Skeletal muscle satellite cell (primary cell): ENCODE measurements around the gene ZKSCAN2. TPM values are rescaled to one million over a fixed set of nuclear protein-coding genes. Genes with fewer than 3 reads are reported as not detected.
A peak's percentile ranks its signal among the peaks of the same experiment; 100 is the strongest.

Source experiments
- H3K27me3 ChIP-seq: 2 replicates; pipeline ENCODE4 v1.7.0; 2013; ENCODE audit warnings: low read length; ENCODE audit not compliant: control insufficient read depth, insufficient read depth
- H3K36me3 ChIP-seq: 2 replicates; pipeline ENCODE4 v1.7.0; 2013; ENCODE audit warnings: mild to moderate bottlenecking, control low read depth, low read length; ENCODE audit not compliant: insufficient read depth
- H3K4me1 ChIP-seq: 2 replicates; pipeline ENCODE4 v1.7.0; 2013; ENCODE audit warnings: low read length; ENCODE audit not compliant: control insufficient read depth, insufficient read depth
- H3K4me2 ChIP-seq: 2 replicates; pipeline ENCODE4 v1.7.0; 2013; ENCODE audit warnings: mild to moderate bottlenecking, low read length
- H3K4me3 ChIP-seq: 2 replicates; pipeline ENCODE4 v1.7.0; 2013; ENCODE audit warnings: low read length
- H3K9ac ChIP-seq: 2 replicates; pipeline ENCODE4 v1.7.0; 2013; ENCODE audit warnings: mild to moderate bottlenecking, low read depth, low read length, moderate library complexity
- H3K9me3 ChIP-seq: replicated peaks from 2 replicates; pipeline ENCODE4 v1.7.0; 2013; ENCODE audit warnings: mild to moderate bottlenecking, control low read depth, low read length
- total RNA-seq: library from RNA; depleted of rRNA; stranded (reverse); fragments of >200 nt; gene quantifications from 2 replicates; pipeline ENCODE4 v1.2.3, GENCODE V29; 2012; rRNA removed

Gene ZKSCAN2
- total RNA-seq, result 2.3 and 3.3 TPM in 2 replicates

DNA sequence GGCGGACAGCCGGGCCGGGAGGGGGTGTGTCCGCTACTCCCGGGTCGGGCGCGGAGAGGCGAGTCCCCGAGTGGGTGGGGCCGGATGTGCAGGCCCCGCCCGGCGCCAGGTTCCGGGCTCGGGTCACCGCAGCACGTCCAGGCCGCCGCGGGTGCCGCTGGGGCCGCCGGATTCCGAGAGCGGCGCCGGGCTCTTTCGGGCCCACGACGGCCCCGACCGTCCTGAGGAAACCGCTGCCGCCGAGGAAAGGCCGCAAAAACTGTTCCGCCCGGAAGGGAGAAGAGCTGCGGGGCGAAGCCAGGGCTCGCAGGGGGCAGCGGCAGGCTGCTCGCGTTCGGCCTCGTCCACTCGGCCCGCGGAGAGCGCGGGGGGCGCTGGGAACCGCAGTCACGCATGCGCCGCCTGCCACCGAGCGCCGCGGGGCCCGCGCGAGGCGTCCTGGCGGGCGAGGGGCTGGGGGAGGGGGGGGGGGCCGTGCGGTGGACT, at the start of gene ZKSCAN2:
TSS of gene ZKSCAN2 (minus strand) at position 376 of the 486 bp plus-strand sequence. CDS start 718 bp downstream, outside the sequence.
- H3K36me3 ChIP-seq, result peaks cover 9% of the 10 kb centered on the region
- no peaks in the 10 kb centered on the region for H3K9me3 ChIP-seq
- peak within 1 kb of the TSS; percentile 100 for H3K9ac ChIP-seq
- peaks cover 25% of the 10 kb centered on the region for H3K4me1 ChIP-seq
- H3K4me3 ChIP-seq, result peak within 1 kb of the TSS; percentile 94
- peak within 1 kb of the TSS; percentile 98 for H3K4me2 ChIP-seq
- H3K27me3 ChIP-seq, result no peaks in the 10 kb centered on the region

DNA sequence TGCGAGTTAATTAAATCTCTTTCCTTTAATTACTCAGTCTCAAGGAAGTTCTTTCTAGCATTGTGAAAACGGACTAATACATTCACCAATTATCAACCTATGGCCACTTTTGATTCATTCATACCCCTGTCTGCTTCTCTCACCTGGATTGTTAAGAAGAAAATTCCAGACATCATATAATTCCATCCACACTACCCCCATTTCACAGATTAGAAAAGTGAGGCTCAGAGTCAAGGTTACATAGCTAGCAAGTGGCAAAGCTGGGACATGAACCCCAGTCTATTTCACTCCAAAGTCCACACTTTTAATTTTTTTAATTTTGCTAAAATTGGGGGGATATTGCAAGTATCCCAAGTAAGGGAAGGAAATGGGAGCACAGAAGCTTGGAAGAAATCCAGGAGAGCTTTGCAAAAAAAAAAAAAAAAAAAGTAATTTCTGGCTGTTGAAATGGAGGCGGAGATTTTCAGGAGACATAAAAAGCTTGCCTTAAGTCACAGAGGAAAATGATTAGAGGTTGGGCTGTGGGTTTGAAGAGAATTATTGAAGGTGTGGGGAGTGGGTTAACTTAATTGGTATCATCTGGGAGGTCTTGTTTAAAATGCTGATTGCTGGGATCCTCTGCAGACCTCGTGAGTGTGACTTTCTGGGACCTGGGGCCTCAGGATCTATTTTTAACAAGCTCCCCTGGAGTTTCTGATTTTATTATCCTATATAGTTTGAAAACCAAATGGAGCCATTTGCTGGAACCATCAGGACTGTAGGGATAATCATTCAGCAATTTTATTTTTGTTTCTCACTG, 42.3 kb upstream of the ZKSCAN2 start:
- no peaks in the 10 kb centered on the region for H3K9me3 ChIP-seq
- no peaks in the 10 kb centered on the region for H3K27me3 ChIP-seq
- H3K4me3 ChIP-seq, result no peak overlapping the region
- H3K4me1 ChIP-seq, result no peaks in the 10 kb centered on the region
- H3K36me3 ChIP-seq, result no peaks in the 10 kb centered on the region
- H3K9ac ChIP-seq, result no peak overlapping the region
- no peak overlapping the region for H3K4me2 ChIP-seq

- Histone ChIP-seq H3K9me3 (no peaks in the 10 kb centered on the region), H3K27me3 (no peaks in the 10 kb centered on the region), H3K4me3 (no peak overlapping the region), H3K9ac (no peak overlapping the region), H3K4me2 (no peak overlapping the region), H3K36me3 (no peaks in the 10 kb centered on the region), H3K4me1 (no peaks in the 10 kb centered on the region)
Observed at GRCh38 chr16:25298165-25298872, 40.7 kb upstream of the ZKSCAN2 start.

- Histone ChIP-seq H3K9me3 (no peaks in the 10 kb centered on the region), H3K36me3 (no peaks in the 10 kb centered on the region), H3K4me1 (no peaks in the 10 kb centered on the region), H3K4me2 (no peak overlapping the region), H3K4me3 (no peak overlapping the region), H3K9ac (no peak overlapping the region), H3K27me3 (no peaks in the 10 kb centered on the region)
Observed at GRCh38 chr16:25297151-25297787, 39.6 kb upstream of the ZKSCAN2 start.

GRCh38 chr16:25291580-25291979, 33.9 kb upstream of the ZKSCAN2 start:
- no peaks in the 10 kb centered on the region for H3K4me1 ChIP-seq
- H3K4me2 ChIP-seq, result no peak overlapping the region
- no peaks in the 10 kb centered on the region for H3K36me3 ChIP-seq
- no peak overlapping the region for H3K9ac ChIP-seq
- no peaks in the 10 kb centered on the region for H3K9me3 ChIP-seq
- no peaks in the 10 kb centered on the region for H3K27me3 ChIP-seq
- H3K4me3 ChIP-seq, result no peak overlapping the region

- Histone ChIP-seq H3K9ac (no peak overlapping the region), H3K27me3 (no peaks in the 10 kb centered on the region), H3K4me3 (no peak overlapping the region), H3K4me2 (no peak overlapping the region), H3K9me3 (no peaks in the 10 kb centered on the region), H3K4me1 (no peaks in the 10 kb centered on the region), H3K36me3 (no peaks in the 10 kb centered on the region)
Observed at GRCh38 chr16:25289466-25289865, 31.8 kb upstream of the ZKSCAN2 start.

- H3K4me2 ChIP-seq, result no peak overlapping the region
- no peak overlapping the region for H3K4me3 ChIP-seq
- H3K9me3 ChIP-seq, result no peaks in the 10 kb centered on the region
- H3K27me3 ChIP-seq, result no peaks in the 10 kb centered on the region
- no peaks in the 10 kb centered on the region for H3K36me3 ChIP-seq
- H3K4me1 ChIP-seq, result no peaks in the 10 kb centered on the region
- no peak overlapping the region for H3K9ac ChIP-seq
Observed at GRCh38 chr16:25279491-25279890, 21.8 kb upstream of the ZKSCAN2 start.

DNA sequence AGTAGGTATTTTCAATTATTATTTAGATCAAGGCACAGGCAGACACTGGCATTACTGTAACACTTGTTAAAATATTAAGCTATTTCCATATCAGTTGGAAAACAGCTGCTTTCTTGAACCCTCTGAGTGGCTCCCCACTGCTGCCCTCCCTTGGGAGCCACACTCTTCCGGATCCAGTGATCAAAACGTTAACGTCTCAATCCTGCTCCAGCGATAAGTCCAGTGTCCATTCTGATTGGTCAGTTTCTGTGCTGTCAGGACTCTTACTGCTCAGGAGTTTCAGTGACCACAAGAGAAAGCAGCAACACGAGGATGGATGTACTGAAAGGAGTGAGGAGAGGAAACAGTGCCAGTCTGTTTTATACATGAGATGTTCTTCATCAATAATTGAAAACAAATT, 13.8 kb upstream of the ZKSCAN2 start:
- Histone ChIP-seq H3K9ac (no peak overlapping the region), H3K4me2 (no peak overlapping the region), H3K4me3 (no peak overlapping the region), H3K4me1 (no peaks in the 10 kb centered on the region), H3K36me3 (no peaks in the 10 kb centered on the region), H3K9me3 (no peaks in the 10 kb centered on the region), H3K27me3 (no peaks in the 10 kb centered on the region)

DNA sequence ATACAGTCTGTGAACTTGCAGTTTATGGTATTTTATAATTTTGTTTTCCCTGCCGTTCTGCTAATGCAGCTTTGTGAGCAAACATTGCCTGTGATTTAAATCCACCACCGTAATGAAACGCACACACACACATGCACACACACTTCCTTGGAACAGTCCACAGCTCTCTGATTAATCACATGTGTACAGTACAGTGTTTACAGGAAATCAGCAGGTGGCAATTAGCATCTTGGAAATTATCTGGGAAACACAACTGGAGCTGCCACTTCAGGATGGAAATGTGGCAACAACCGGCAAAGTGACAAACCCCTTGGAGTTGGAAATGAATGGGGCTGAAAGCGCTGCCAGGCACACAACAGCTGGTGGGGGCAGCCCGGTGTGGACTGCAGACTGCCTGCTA, 12.9 kb upstream of the ZKSCAN2 start:
- Histone ChIP-seq H3K4me2 (no peak overlapping the region), H3K27me3 (no peaks in the 10 kb centered on the region), H3K9ac (no peak overlapping the region), H3K4me3 (no peak overlapping the region), H3K4me1 (no peaks in the 10 kb centered on the region), H3K9me3 (no peaks in the 10 kb centered on the region), H3K36me3 (no peaks in the 10 kb centered on the region)

DNA sequence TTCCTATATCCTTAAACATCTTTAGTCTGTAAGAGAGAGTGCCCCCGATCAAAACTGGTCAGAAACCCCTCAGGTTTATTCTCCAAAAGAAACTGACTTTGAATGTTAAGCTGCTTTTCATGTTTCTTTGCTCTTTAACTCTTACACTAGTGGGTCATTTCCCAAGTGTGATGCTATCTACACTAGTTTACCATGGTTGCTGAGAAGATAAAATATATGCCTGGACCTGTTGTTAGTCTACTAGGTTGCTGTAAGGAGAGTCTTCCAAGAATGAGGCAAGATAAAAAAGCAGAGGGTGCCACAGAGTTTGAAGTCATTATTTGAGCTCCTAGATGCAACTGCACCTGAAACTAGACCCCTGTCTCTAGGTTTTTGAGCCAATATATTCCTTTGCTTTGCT, 12.2 kb upstream of the ZKSCAN2 start:
- H3K36me3 ChIP-seq, result no peaks in the 10 kb centered on the region

GRCh38 chr16:25265968-25266367, 8.3 kb upstream of the ZKSCAN2 start:
- no peaks in the 10 kb centered on the region for H3K27me3 ChIP-seq
- no peaks in the 10 kb centered on the region for H3K9me3 ChIP-seq
- no peak overlapping the region for H3K4me2 ChIP-seq
- no peak overlapping the region for H3K9ac ChIP-seq
- H3K4me1 ChIP-seq, result no peaks in the 10 kb centered on the region
- H3K4me3 ChIP-seq, result no peak overlapping the region
- peaks cover 2% of the 10 kb centered on the region for H3K36me3 ChIP-seq

More for the DNA sequence above, 12.2 kb upstream of the ZKSCAN2 start:
- Histone ChIP-seq H3K4me2 (no peak overlapping the region), H3K4me1 (no peaks in the 10 kb centered on the region), H3K9me3 (no peaks in the 10 kb centered on the region), H3K27me3 (no peaks in the 10 kb centered on the region), H3K4me3 (no peak overlapping the region), H3K9ac (no peak overlapping the region)
